ENCODE data around the gene TOP2B. TPM values are rescaled to one million over a fixed set of nuclear protein-coding genes. Genes with fewer than 3 reads are reported as not detected.

TOP2B gene, protein sequence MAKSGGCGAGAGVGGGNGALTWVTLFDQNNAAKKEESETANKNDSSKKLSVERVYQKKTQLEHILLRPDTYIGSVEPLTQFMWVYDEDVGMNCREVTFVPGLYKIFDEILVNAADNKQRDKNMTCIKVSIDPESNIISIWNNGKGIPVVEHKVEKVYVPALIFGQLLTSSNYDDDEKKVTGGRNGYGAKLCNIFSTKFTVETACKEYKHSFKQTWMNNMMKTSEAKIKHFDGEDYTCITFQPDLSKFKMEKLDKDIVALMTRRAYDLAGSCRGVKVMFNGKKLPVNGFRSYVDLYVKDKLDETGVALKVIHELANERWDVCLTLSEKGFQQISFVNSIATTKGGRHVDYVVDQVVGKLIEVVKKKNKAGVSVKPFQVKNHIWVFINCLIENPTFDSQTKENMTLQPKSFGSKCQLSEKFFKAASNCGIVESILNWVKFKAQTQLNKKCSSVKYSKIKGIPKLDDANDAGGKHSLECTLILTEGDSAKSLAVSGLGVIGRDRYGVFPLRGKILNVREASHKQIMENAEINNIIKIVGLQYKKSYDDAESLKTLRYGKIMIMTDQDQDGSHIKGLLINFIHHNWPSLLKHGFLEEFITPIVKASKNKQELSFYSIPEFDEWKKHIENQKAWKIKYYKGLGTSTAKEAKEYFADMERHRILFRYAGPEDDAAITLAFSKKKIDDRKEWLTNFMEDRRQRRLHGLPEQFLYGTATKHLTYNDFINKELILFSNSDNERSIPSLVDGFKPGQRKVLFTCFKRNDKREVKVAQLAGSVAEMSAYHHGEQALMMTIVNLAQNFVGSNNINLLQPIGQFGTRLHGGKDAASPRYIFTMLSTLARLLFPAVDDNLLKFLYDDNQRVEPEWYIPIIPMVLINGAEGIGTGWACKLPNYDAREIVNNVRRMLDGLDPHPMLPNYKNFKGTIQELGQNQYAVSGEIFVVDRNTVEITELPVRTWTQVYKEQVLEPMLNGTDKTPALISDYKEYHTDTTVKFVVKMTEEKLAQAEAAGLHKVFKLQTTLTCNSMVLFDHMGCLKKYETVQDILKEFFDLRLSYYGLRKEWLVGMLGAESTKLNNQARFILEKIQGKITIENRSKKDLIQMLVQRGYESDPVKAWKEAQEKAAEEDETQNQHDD (N-terminal part only)
- total RNA-seq, result 192 TPM

GRCh38 chr3:25664812-25665314, at the start of gene TOP2B:
Gene TOP2B (minus strand): TSS chr3:25664907. CDS start chr3:25664297, 610 bp downstream.
- peak; percentile 98 for DNase-seq (ENCODE audit: low spot score)

DNA sequence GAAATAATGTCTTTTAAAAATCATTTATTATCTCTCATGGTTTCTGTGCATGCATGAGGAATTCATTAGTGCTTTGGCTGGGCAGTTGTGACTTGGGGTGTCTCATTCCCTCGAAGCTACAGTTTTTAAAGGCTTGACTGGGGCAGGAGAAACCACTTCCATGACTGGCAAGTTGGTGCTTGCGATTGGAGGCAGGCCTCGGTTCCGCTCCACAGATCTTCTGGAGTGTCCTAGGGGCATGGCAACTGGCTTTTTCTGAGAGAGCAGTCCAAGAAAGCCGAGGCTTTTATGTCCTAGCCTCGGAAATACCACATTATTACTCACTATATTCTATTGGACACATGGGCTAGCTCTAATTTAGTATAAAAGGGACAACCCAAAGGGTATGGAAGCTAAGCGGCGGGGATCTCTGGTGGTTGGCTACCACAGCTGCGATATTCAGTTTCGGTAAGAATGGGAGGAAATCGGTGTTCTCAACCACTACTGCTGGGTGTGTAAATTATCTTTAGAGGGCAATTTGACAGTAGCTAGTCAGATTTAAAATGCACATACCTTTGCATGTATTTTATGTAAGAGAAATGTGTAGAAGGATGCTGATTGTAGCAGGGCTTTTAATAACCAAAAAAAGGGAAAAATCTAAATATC, 48.8 kb upstream of the TOP2B start:
- no peak for DNase-seq (ENCODE audit: low spot score)

GRCh38 chr3:25711090-25711489, 46.4 kb upstream of the TOP2B start:
- DNase-seq (ENCODE audit: low spot score), result no peak

- DNase-seq (ENCODE audit: low spot score), result no peak
Observed at GRCh38 chr3:25708036-25708435, 43.3 kb upstream of the TOP2B start.

- DNase-seq (ENCODE audit: low spot score), result no peak
Observed at GRCh38 chr3:25707268-25707926, 42.7 kb upstream of the TOP2B start.

DNA sequence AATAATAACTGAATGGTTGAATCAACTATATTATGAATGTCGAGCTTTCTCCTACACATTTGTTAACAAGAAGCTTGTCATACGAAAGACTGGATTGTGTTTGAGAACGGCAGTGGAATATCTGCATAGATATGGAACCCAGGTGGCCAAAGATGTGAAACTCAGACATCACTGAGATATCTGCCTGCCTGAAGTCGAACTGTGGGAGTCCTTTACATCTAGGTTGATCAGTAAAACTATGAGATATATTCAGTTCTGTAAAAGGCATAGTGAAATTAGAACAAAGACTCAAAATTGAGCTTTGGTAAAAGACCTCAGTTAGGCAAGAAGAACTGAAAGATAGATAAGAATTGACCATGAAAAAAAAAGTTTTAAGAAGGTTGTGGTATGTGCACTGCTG, 41.5 kb upstream of the TOP2B start:
- DNase-seq (ENCODE audit: low spot score), result no peak

- no peak for DNase-seq (ENCODE audit: low spot score)
Observed at GRCh38 chr3:25697553-25697952, 32.8 kb upstream of the TOP2B start.

DNA sequence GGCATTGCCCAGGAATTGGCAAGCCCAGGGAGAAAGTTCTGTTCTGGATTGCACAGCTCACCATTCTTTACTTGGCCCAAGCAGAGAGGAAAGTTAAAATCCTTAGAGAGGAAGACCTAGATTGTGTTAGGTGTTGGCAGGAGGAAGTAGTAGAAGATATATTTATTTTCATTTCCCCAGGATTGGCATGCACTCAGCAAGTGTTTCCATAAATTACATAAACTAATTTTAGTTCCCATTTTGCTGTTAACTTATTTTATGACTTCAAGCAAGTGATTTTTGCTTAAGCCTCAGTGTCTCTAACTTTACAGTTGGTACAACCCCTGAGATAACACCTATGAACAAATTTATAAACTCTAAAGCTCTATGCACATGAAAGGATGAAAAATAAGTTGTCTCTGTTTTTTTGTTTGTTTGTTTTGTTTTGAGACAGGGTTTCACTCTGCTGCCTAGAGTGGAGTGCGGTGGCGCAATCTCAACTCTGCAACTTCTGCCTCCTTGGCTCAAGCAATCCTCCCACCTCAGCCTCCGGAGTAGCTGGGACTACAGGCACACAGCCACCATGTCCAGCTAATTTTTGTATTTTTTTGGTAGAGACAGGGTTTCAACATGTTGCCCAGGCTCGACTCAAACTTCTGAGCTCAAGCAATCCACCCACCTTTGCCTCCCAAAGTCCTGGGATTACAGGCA, 31.2 kb upstream of the TOP2B start:
- DNase-seq (ENCODE audit: low spot score), result no peak

DNA sequence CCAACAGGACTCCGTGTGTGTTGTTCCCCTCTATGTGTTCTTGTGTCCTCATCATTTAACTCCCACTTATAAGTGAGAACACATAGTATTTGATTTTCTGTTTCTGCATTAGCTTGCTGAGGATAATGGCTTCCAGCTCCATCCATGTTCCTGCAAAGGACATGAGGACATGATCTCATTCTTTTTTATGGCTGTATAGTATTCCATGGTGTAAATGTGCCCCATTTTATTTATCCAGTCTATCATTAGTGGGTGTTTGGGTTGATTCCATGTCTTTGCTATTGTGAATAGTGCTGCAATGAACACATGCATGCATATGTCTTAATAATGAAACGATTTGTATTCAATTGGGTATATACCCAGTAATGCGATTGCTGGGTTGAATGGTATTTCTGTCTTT, 28.5 kb upstream of the TOP2B start:
- no peak for DNase-seq (ENCODE audit: low spot score)

- no peak for DNase-seq (ENCODE audit: low spot score)
Observed at GRCh38 chr3:25692341-25692740, 27.6 kb upstream of the TOP2B start.

DNA sequence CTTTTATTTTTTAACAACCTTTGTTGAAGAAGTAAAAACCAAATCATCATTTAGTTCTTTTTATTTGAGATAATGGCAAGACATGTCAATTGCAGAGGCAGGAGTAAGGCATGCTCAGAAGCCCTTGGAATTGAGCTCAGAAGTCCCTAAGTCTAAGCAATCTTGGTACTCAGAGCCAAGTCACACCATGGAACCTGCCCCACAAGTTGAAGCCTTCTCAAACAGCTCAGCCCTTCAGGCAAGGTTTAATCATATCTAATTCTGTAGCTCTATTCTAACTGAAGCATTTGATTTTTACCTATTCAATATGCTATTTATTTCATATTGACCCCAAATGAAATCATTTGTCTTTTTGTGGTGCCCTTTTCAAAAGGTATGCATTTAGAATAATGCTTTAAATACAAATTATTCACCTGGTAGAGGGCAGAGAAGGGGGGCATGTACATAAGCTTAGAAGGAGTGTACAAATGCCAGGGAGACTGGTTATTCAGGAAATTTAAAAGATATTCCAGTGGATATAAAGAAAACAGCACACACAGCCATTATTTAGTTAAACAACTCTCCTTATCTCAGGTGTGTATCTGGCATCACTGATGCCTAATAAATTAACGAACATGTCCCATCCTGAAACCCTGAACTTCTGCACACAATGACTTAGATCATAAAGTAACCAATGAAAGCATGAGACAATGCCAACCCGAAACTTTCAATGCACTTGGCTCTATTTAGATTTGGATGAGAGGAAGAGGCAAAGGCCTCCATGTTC, 26.2 kb upstream of the TOP2B start:
- DNase-seq (ENCODE audit: low spot score), result no peak

GRCh38 chr3:25689226-25689625, 24.5 kb upstream of the TOP2B start:
- DNase-seq (ENCODE audit: low spot score), result no peak

DNA sequence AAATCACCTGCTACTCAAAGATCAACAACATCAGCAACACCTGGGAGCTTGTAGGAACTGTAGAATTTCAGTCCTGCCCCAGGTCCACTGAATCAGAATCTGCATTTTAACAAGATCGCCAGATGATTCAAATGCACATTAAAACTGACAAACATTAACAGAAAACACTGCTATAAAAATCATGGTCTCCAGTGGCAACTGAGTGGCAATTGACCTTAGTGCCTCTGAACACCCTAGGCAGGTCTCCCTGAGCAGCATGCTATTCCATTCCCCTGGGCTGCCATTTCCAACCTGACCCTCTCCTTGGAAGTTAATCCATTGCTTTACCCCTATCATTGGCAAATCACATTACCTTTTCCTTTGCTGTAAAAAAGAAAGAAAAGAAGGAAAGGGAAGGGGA, 23.0 kb upstream of the TOP2B start:
- no peak for DNase-seq (ENCODE audit: low spot score)

DNA sequence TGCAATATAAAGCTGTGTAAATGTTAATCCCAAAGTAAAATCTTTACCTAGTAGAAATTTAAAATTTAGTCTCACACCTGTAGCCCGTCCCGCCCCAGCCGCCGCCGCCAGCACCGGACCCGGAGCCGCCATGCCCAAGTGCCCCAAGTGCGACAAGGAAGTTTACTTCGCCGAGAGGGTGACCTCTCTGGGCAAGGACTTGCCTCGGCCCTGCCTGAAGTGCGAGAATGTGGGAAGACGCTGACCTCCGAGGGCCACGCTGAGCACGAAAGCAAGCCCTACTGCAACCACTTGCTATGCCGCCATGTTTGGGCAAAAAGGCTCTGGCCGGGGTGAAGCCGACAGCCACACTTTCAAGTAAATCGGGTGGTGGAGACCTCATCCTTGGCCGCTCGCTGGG, 22.1 kb upstream of the TOP2B start:
- no peak for DNase-seq (ENCODE audit: low spot score)

- no peak for DNase-seq (ENCODE audit: low spot score)
Observed at GRCh38 chr3:25683882-25684281, 19.2 kb upstream of the TOP2B start.

GRCh38 chr3:25683410-25683809, 18.7 kb upstream of the TOP2B start:
- no peak for DNase-seq (ENCODE audit: low spot score)

DNA sequence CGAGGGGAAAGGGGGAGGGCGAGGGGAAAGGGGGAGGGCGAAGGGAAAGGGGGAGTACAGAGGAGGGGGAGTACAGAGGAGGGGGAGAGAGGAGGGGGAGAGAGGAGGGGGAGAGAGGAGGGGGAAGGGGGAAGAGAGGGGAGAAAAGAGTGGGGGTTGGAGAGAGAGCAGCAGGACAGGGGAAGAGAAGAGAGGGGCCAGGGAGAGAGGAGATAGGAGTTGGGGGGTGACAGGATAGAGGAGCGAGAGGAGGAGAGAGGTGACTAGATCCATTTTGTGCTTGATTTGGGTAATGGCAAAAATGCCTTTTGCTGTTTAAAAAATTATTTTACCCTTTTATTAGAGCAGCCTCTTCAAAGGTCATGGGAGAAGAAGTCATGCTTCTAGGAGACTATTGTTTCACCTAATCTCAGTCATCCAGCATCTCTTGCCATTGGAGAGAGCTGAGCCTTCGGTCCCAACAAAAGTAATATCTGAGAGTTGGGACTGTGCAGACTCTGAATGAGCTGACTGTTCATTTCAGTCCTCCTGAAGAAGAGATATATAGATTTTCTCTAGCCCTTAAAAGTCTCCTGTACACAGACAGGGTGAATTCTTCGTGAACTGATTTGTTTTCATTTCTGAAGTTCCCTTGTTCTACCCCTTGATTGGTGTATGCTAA, 15.1 kb upstream of the TOP2B start:
- no peak for DNase-seq (ENCODE audit: low spot score)

GRCh38 chr3:25679166-25679565, 14.5 kb upstream of the TOP2B start:
- no peak for DNase-seq (ENCODE audit: low spot score)

DNA sequence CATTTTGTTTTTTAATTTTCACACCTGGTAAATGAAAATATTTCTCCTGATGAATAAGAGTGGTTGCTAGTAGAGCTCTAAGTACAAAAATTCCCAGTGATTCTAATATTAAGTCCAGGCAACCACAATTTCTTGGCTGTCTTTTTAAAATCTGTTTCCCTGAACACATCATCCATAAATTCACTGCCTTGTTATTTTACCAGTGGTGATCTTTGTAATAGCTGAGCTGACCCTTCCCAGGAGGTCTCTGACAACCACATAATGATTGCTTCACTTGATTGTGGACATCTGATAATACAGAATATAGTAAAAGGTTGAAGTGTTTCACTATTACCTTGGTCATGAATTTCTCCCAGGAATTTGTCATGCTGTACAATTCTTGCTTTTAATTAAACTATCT, 13.9 kb upstream of the TOP2B start:
- DNase-seq (ENCODE audit: low spot score), result no peak

All from ureter (tissue), 1 donor.